WTC11 (cell line): ENCODE results near the gene VSIG10L2.

Source experiments
- ATF2 ChIP-seq: sonication (generic); formaldehyde crosslinking; IDR thresholded peaks from 2 replicates; pipeline ENCODE4 v1.8.1; 2022; ENCODE audit warnings: low read depth, missing genetic modification reagents, borderline replicate concordance
- CTCF ChIP-seq: fragments of 200-600 bp; IDR thresholded peaks from 2 replicates; pipeline ENCODE4 v1.8.0; 2022; ENCODE audit warnings: antibody characterized with exemption
- E2F4 ChIP-seq: sonication (generic); formaldehyde crosslinking; IDR thresholded peaks from 2 replicates; pipeline ENCODE4 v1.8.1; 2022; ENCODE audit warnings: low read depth, mild to moderate bottlenecking, moderate library complexity, missing genetic modification reagents, borderline replicate concordance
- ESRRA ChIP-seq: sonication (generic); formaldehyde crosslinking; IDR thresholded peaks from 2 replicates; pipeline ENCODE4 v1.8.1; 2022; ENCODE audit warnings: mild to moderate bottlenecking, missing genetic modification reagents, borderline replicate concordance
- FOXP1 ChIP-seq: sonication (generic); formaldehyde crosslinking; IDR thresholded peaks from 2 replicates; pipeline ENCODE4 v1.8.0; 2022; ENCODE audit warnings: missing genetic modification reagents, mild to moderate bottlenecking, moderate library complexity, borderline replicate concordance
- IRF1 ChIP-seq: sonication (generic); formaldehyde crosslinking; IDR thresholded peaks from 2 replicates; pipeline ENCODE4 v1.8.0; 2023; ENCODE audit warnings: missing genetic modification reagents
- JUN ChIP-seq: sonication (generic); formaldehyde crosslinking; IDR thresholded peaks from 2 replicates; pipeline ENCODE4 v1.8.0; 2023; ENCODE audit warnings: mild to moderate bottlenecking, missing genetic modification reagents
- MXD4 ChIP-seq: fragments of 250-450 bp; sonication (Bioruptor Pico); IDR thresholded peaks from 2 replicates; pipeline ENCODE4 v1.8.0; 2021; ENCODE audit warnings: mild to moderate bottlenecking, moderate library complexity, borderline replicate concordance
- SP1 ChIP-seq: sonication (generic); formaldehyde crosslinking; conservative IDR thresholded peaks from 2 replicates; pipeline ENCODE4 v1.8.1; 2022; ENCODE audit warnings: missing genetic modification reagents
- TEAD4 ChIP-seq: sonication (generic); formaldehyde crosslinking; IDR thresholded peaks from 2 replicates; pipeline ENCODE4 v1.8.0; 2022; ENCODE audit warnings: mild to moderate bottlenecking, missing genetic modification reagents
- ZNF138 ChIP-seq: sonication (generic); formaldehyde crosslinking; conservative IDR thresholded peaks from 2 replicates; pipeline ENCODE4 v1.8.1; 2022; ENCODE audit warnings: mild to moderate bottlenecking, moderate library complexity, missing genetic modification reagents
- ZNF317 ChIP-seq: sonication (generic); formaldehyde crosslinking; IDR thresholded peaks from 2 replicates; pipeline ENCODE4 v1.8.1; 2023; ENCODE audit warnings: low read depth, mild to moderate bottlenecking, moderate library complexity, missing genetic modification reagents, borderline replicate concordance
- ZNF416 ChIP-seq: fragments of 250-450 bp; sonication (Bioruptor Pico); IDR thresholded peaks from 2 replicates; pipeline ENCODE4 v1.9.0; 2021; ENCODE audit warnings: mild to moderate bottlenecking, inconsistent platforms
- ZNF512 ChIP-seq: sonication (generic); formaldehyde crosslinking; IDR thresholded peaks from 2 replicates; pipeline ENCODE4 v1.8.1; 2022; ENCODE audit warnings: missing genetic modification reagents, borderline replicate concordance

GRCh38 chr11:125945797-125946520, at the start of gene VSIG10L2:
- TF ChIP-seq JUN: no peak
- no peak for TF ChIP-seq ESRRA
- no peak for TF ChIP-seq TEAD4 (CRISPR knock-in tag)
- no peak for TF ChIP-seq CTCF
- TF ChIP-seq ATF2 (CRISPR knock-in tag): no peak
- no peak for TF ChIP-seq SP1 (CRISPR knock-in tag)
- TF ChIP-seq IRF1 (CRISPR knock-in tag): no peak
- no peak for TF ChIP-seq ZNF317 (CRISPR knock-in tag)
- TF ChIP-seq ZNF512 (CRISPR knock-in tag): no peak
- no peak for TF ChIP-seq FOXP1
- TF ChIP-seq MXD4 (CRISPR knock-in tag): no peak
- TF ChIP-seq ZNF416 (CRISPR knock-in tag): no peak
- TF ChIP-seq ZNF138 (CRISPR knock-in tag): no peak
- no peak for TF ChIP-seq E2F4 (CRISPR knock-in tag)
